ENCODE results near the gene TBC1D8B.

The TBC1D8B gene

GRCh38 chrX:106899276-106899675 is 96.8 kb downstream of the TBC1D8B start:
- no peak for DNase-seq

GRCh38 chrX:106899841-106900240 is 97.4 kb downstream of the TBC1D8B start:
- DNase-seq, result no peak

- no peak for DNase-seq
Observed at GRCh38 chrX:106901341-106901740, 98.9 kb downstream of the TBC1D8B start.

GRCh38 chrX:106901781-106902219 is 99.3 kb downstream of the TBC1D8B start:
- DNase-seq, result no peak

GRCh38 chrX:106902684-106903083 is 100.2 kb downstream of the TBC1D8B start:
- no peak for DNase-seq

- DNase-seq, result no peak
Observed at GRCh38 chrX:106903291-106903824, 100.9 kb downstream of the TBC1D8B start, which contains the start of gene RIPPLY1. TSS of gene RIPPLY1 (minus strand) at chrX:106903341. CDS start at chrX:106903287, 54 bp downstream.

GRCh38 chrX:106903856-106904528 is 101.5 kb downstream of the TBC1D8B start:
- DNase-seq, result no peak

- no peak for DNase-seq
Observed at GRCh38 chrX:106905064-106905708, 102.7 kb downstream of the TBC1D8B start.

GRCh38 chrX:106906361-106906760 is 103.9 kb downstream of the TBC1D8B start:
- no peak for DNase-seq

GRCh38 chrX:106912864-106913263 is 110.4 kb downstream of the TBC1D8B start:
- no peak for DNase-seq

GRCh38 chrX:106917830-106918500 is 115.5 kb downstream of the TBC1D8B start:
- DNase-seq, result peak; percentile 22

GRCh38 chrX:106919932-106920452 is 117.5 kb downstream of the TBC1D8B start, which contains the start of gene CLDN2:
TSS of gene CLDN2 (plus strand) at chrX:106920402. CDS start at chrX:106928229, 7,827 bp downstream.
- no peak for DNase-seq

- DNase-seq, result no peak
Observed at GRCh38 chrX:106921637-106922036, 119.2 kb downstream of the TBC1D8B start.
